WTC11 (cell line): ENCODE results near the gene ZKSCAN2. TPM values are rescaled to one million over a fixed set of nuclear protein-coding genes. Genes with fewer than 3 reads are reported as not detected.

Source experiments
- ATAC-seq: fragments of 200-7000 bp; cut with Tn5 transposase; 2 replicates; pipeline ENCODE4 v1.10.0; 2021; ENCODE audit warnings: mild to moderate bottlenecking, moderate library complexity
- CTCF ChIA-PET: fragments of 300-600 bp; sonication (Branson Sonifier 250); formaldehyde crosslinking; loops from one replicate; lab custom pipeline; 2021; ENCODE audit warnings: antibody characterized with exemption; lab: Charles Lee
- POLR2A ChIA-PET: fragments of 350-600 bp; sonication (Branson Sonifier 250); formaldehyde crosslinking; loops from one replicate; lab custom pipeline; 2021; ENCODE audit warnings: antibody characterized with exemption; lab: Charles Lee
- DNase-seq: peaks from one replicate; pipeline ENCODE4 v3.0.0; 2021; ENCODE audit warnings: low spot score
- H3K27ac Mint-ChIP-seq: 2 replicates; pipeline ENCODE4 v1.8.0; 2021; ENCODE audit warnings: mixed read lengths
- H3K27me3 Mint-ChIP-seq: 2 replicates; pipeline ENCODE4 v1.8.0; 2021; ENCODE audit warnings: low read depth, mild to moderate bottlenecking, moderate library complexity, mixed read lengths
- H3K36me3 Mint-ChIP-seq: 2 replicates; pipeline ENCODE4 v1.8.0; 2021; ENCODE audit warnings: mixed read lengths
- H3K4me1 Mint-ChIP-seq: 2 replicates; pipeline ENCODE4 v1.8.0; 2022; ENCODE audit warnings: mixed read lengths
- H3K4me3 Mint-ChIP-seq: 2 replicates; pipeline ENCODE4 v1.8.0; 2021; ENCODE audit warnings: mild to moderate bottlenecking, moderate library complexity, mixed read lengths
- H3K9me3 Mint-ChIP-seq: 2 replicates; pipeline ENCODE4 v1.8.0; 2021; ENCODE audit warnings: mixed read lengths
- ARID4B ChIP-seq: sonication (generic); formaldehyde crosslinking; IDR thresholded peaks from 2 replicates; pipeline ENCODE4 v1.8.0; 2023; ENCODE audit warnings: missing genetic modification reagents, mild to moderate bottlenecking, borderline replicate concordance
- ATF6 ChIP-seq: sonication (generic); formaldehyde crosslinking; IDR thresholded peaks from 2 replicates; pipeline ENCODE4 v1.8.1; 2023; ENCODE audit warnings: mild to moderate bottlenecking, missing genetic modification reagents
- JAZF1 ChIP-seq: fragments of 250-450 bp; sonication (Bioruptor Pico); IDR thresholded peaks from 2 replicates; pipeline ENCODE4 v1.9.0; 2021; ENCODE audit warnings: moderate library complexity, mild to moderate bottlenecking, inconsistent platforms
- NFE2L1 ChIP-seq: sonication (generic); formaldehyde crosslinking; IDR thresholded peaks from 2 replicates; pipeline ENCODE4 v1.8.1; 2023; ENCODE audit warnings: missing genetic modification reagents
- RORB ChIP-seq: fragments of 250-450 bp; sonication (Bioruptor Pico); IDR thresholded peaks from 2 replicates; pipeline ENCODE4 v1.9.0; 2021; ENCODE audit warnings: mild to moderate bottlenecking
- ZNF121 ChIP-seq: sonication (generic); formaldehyde crosslinking; IDR thresholded peaks from 2 replicates; pipeline ENCODE4 v1.8.0; 2023; ENCODE audit warnings: missing genetic modification reagents
- ZNF138 ChIP-seq: sonication (generic); formaldehyde crosslinking; conservative IDR thresholded peaks from 2 replicates; pipeline ENCODE4 v1.8.1; 2022; ENCODE audit warnings: mild to moderate bottlenecking, moderate library complexity, missing genetic modification reagents
- ZNF317 ChIP-seq: sonication (generic); formaldehyde crosslinking; IDR thresholded peaks from 2 replicates; pipeline ENCODE4 v1.8.1; 2023; ENCODE audit warnings: low read depth, mild to moderate bottlenecking, moderate library complexity, missing genetic modification reagents, borderline replicate concordance
- ZNF512 ChIP-seq: sonication (generic); formaldehyde crosslinking; IDR thresholded peaks from 2 replicates; pipeline ENCODE4 v1.8.1; 2022; ENCODE audit warnings: missing genetic modification reagents, borderline replicate concordance
- total RNA-seq: library from RNA; stranded (reverse); gene quantifications from 3 replicates; pipeline ENCODE4 v1.2.3, GENCODE V29; 2021
- TF ChIP-seq, protein P1 (sequence below): sonication (generic); formaldehyde crosslinking; conservative IDR thresholded peaks from 2 replicates; pipeline ENCODE4 v1.8.1; 2022; ENCODE audit warnings: mild to moderate bottlenecking, missing genetic modification reagents
- TF ChIP-seq, protein P2 (sequence below): sonication (generic); formaldehyde crosslinking; IDR thresholded peaks from 2 replicates; pipeline ENCODE4 v1.8.1; 2023; ENCODE audit warnings: mild to moderate bottlenecking, moderate library complexity, missing genetic modification reagents

The ZKSCAN2 gene
- total RNA-seq, 1 experiment from 2014 or later: 13.0 TPM

DNA sequence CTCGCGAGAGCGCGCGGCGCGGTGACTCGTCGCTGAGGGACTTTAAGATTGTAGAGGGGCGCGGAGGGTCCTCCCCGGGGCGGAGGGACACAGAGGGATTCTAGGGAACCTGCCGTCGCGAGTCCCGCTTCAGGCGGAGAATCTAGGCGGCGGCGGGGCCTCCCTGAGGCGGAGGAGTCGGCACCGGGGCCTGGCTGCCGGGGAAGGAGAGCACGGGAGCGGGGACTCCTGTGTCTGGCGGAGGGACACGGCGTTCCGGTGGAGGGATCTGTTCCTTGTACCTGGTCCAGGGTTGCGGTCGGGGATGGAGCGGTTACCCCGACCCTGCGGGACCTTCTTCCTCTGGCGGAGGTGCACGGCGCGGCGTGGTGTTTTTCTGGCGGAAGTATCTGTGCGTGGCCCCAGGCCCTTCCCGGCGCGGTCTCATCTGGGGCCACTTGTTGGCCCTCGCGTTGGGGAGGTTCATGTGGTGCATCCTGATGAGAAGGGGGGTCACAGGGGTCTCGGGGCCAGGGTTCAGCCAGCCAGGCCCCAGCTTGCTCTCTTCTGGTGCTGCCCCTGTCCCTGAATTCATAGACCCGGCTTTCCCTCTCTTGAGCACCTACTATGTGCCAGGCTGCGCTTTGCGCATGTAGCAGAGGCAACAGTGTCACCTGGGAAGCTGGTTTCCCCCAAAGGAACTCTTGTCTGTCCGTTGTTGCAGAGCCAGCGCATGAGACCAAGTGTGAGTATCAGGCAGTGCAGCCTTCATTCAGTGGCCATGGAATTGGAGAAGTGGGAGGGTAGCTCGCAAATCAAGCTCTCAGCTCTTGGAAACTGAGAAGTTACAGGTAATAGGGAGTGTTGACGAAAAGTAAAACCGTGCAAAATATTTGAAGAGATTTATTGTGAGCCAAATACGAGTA, 563 bp upstream of the ZKSCAN2 start (continued):
- TF ChIP-seq, protein P1, sequence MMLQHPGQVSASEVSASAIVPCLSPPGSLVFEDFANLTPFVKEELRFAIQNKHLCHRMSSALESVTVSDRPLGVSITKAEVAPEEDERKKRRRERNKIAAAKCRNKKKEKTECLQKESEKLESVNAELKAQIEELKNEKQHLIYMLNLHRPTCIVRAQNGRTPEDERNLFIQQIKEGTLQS (CRISPR knock-in tag): no peak
- TF ChIP-seq ARID4B (CRISPR knock-in tag): peak; percentile 92
- no peak for TF ChIP-seq ZNF512
- 0 out of 2 replicates have a peak, but pooled peaks have one; percentile 9 for TF ChIP-seq ZNF121 (CRISPR knock-in tag)
- TF ChIP-seq NFE2L1: no peak; the same call in 1 of the 2 replicates

- Mint-ChIP-seq H3K36me3 (peaks cover 31% of the 10 kb centered on the region), H3K27me3 (no peaks in the 10 kb centered on the region)
- CTCF ChIA-PET: interaction anchor here (0.7 to 1.0 kb wide), 2 partner anchors 32 to 1854 kb away, joined by 3 to 4 read pairs; no protein-coding TSS in a partner anchor
- TF ChIP-seq JAZF1 (CRISPR knock-in tag): no peak
- 0 out of 2 replicates have a peak, but pooled peaks have one; percentile 36 for TF ChIP-seq ATF6 (CRISPR knock-in tag)
- no peak for TF ChIP-seq ZNF138
- TF ChIP-seq RORB (CRISPR knock-in tag): no peak
- TF ChIP-seq ZNF317 (CRISPR knock-in tag): 0 out of 2 replicates have a peak, but pooled peaks have one; percentile 9
- TF ChIP-seq, protein P2, sequence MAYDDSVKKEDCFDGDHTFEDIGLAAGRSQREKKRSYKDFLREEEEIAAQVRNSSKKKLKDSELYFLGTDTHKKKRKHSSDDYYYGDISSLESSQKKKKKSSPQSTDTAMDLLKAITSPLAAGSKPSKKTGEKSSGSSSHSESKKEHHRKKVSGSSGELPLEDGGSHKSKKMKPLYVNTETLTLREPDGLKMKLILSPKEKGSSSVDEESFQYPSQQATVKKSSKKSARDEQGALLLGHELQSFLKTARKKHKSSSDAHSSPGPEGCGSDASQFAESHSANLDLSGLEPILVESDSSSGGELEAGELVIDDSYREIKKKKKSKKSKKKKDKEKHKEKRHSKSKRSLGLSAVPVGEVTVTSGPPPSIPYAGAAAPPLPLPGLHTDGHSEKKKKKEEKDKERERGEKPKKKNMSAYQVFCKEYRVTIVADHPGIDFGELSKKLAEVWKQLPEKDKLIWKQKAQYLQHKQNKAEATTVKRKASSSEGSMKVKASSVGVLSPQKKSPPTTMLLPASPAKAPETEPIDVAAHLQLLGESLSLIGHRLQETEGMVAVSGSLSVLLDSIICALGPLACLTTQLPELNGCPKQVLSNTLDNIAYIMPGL (CRISPR knock-in tag): 0 out of 2 replicates have a peak, but pooled peaks have one; percentile 2
- TF ChIP-seq, all 79 proteins: peak for 3
- POLR2A ChIA-PET: no interaction called here
- ATAC-seq: peak; percentile 10
- DNase-seq: peak; percentile 31
- peaks cover 36% of the 10 kb centered on the region for H3K4me1 Mint-ChIP-seq
- H3K4me3 Mint-ChIP-seq: peak overlapping the region; percentile 81
- H3K9me3 Mint-ChIP-seq: no peaks in the 10 kb centered on the region
- peak overlapping the region; percentile 4 for H3K27ac Mint-ChIP-seq
Measured at GRCh38 chr16:25256695-25257469, 763 bp downstream of the ZKSCAN2 start.
